SK-N-SH treated with all-trans-retinoic acid at 6 μM for 48 hours (cell line): ENCODE data around the gene NEU4.

Experiments
- ATAC-seq: fragments of 200-7000 bp; cut with Tn5 transposase; 3 replicates; pipeline ENCODE4 v1.9.1; 2020; ENCODE audit warnings: mild to moderate bottlenecking, moderate library complexity
- ARNTL ChIP-seq: fragments of 450-650 bp; formaldehyde crosslinking; IDR thresholded peaks from 2 replicates; pipeline ENCODE4 v1.5.0; 2020; ENCODE audit warnings: low read depth, mild to moderate bottlenecking, moderate library complexity, borderline replicate concordance
- BACH2 ChIP-seq: fragments of 250-450 bp; sonication (Bioruptor Pico); IDR thresholded peaks from 2 replicates; pipeline ENCODE4 v1.9.0; 2021; ENCODE audit warnings: mild to moderate bottlenecking, borderline replicate concordance
- CSDC2 ChIP-seq: fragments of 250-450 bp; sonication (Bioruptor Pico); IDR thresholded peaks from 2 replicates; pipeline ENCODE4 v1.5.0; 2020; ENCODE audit warnings: mild to moderate bottlenecking, moderate library complexity
- PPARA ChIP-seq: fragments of 250-450 bp; sonication (Bioruptor Pico); IDR thresholded peaks from 2 replicates; pipeline ENCODE4 v1.5.0; 2020; ENCODE audit warnings: mild to moderate bottlenecking, borderline replicate concordance
- RARB ChIP-seq: fragments of 250-450 bp; sonication (Bioruptor Pico); IDR thresholded peaks from 2 replicates; pipeline ENCODE4 v1.8.0; 2021; ENCODE audit warnings: mild to moderate bottlenecking, moderate library complexity
- SNAI2 ChIP-seq: fragments of 250-450 bp; sonication (Bioruptor Pico); IDR thresholded peaks from 2 replicates; pipeline ENCODE4 v1.5.0; 2020; ENCODE audit warnings: mild to moderate bottlenecking, moderate library complexity
- TCF4 ChIP-seq: fragments of 250-450 bp; sonication (Bioruptor Pico); IDR thresholded peaks from 2 replicates; pipeline ENCODE4 v1.8.0; 2021; ENCODE audit warnings: mild to moderate bottlenecking, moderate library complexity, borderline replicate concordance
- TOX ChIP-seq: fragments of 250-450 bp; sonication (Bioruptor Pico); IDR thresholded peaks from 2 replicates; pipeline ENCODE4 v1.8.0; 2021; ENCODE audit warnings: mild to moderate bottlenecking, moderate library complexity, borderline replicate concordance
- ZC3H10 ChIP-seq: fragments of 250-450 bp; sonication (Bioruptor Pico); IDR thresholded peaks from 2 replicates; pipeline ENCODE4 v1.5.1; 2021; ENCODE audit warnings: mild to moderate bottlenecking, moderate library complexity
- ZFP3 ChIP-seq: fragments of 250-450 bp; sonication (Bioruptor Pico); IDR thresholded peaks from 2 replicates; pipeline ENCODE4 v1.5.0; 2020; ENCODE audit warnings: mild to moderate bottlenecking, moderate library complexity
- ZFP30 ChIP-seq: fragments of 450-650 bp; formaldehyde crosslinking; IDR thresholded peaks from 2 replicates; pipeline ENCODE4 v1.5.0; 2022; ENCODE audit warnings: mild to moderate bottlenecking, moderate library complexity
- ZNF70 ChIP-seq: fragments of 450-650 bp; formaldehyde crosslinking; IDR thresholded peaks from 2 replicates; pipeline ENCODE4 v1.5.0; 2020; ENCODE audit warnings: mild to moderate bottlenecking, moderate library complexity
- ZNF8 ChIP-seq: fragments of 450-650 bp; formaldehyde crosslinking; IDR thresholded peaks from 2 replicates; pipeline ENCODE4 v1.5.0; 2020; ENCODE audit warnings: mild to moderate bottlenecking, moderate library complexity
- TF ChIP-seq, protein P1 (sequence below): fragments of 250-450 bp; sonication (Bioruptor Pico); IDR thresholded peaks from 2 replicates; pipeline ENCODE4 v1.5.1; 2021; ENCODE audit warnings: mild to moderate bottlenecking, moderate library complexity
- TF ChIP-seq, protein P2 (sequence below): fragments of 250-450 bp; sonication (Bioruptor Pico); IDR thresholded peaks from 2 replicates; pipeline ENCODE4 v1.8.0; 2021; ENCODE audit warnings: low read depth, mild to moderate bottlenecking, moderate library complexity, borderline replicate concordance
- TF ChIP-seq, protein P3 (sequence below): fragments of 250-450 bp; sonication (Bioruptor Pico); IDR thresholded peaks from 2 replicates; pipeline ENCODE4 v1.5.1; 2020; ENCODE audit warnings: low read depth, mild to moderate bottlenecking, moderate library complexity
- TF ChIP-seq, protein P4 (sequence below): fragments of 250-450 bp; sonication (Bioruptor Pico); IDR thresholded peaks from 2 replicates; pipeline ENCODE4 v1.5.0; 2020; ENCODE audit warnings: mild to moderate bottlenecking, moderate library complexity

Gene NEU4

DNA sequence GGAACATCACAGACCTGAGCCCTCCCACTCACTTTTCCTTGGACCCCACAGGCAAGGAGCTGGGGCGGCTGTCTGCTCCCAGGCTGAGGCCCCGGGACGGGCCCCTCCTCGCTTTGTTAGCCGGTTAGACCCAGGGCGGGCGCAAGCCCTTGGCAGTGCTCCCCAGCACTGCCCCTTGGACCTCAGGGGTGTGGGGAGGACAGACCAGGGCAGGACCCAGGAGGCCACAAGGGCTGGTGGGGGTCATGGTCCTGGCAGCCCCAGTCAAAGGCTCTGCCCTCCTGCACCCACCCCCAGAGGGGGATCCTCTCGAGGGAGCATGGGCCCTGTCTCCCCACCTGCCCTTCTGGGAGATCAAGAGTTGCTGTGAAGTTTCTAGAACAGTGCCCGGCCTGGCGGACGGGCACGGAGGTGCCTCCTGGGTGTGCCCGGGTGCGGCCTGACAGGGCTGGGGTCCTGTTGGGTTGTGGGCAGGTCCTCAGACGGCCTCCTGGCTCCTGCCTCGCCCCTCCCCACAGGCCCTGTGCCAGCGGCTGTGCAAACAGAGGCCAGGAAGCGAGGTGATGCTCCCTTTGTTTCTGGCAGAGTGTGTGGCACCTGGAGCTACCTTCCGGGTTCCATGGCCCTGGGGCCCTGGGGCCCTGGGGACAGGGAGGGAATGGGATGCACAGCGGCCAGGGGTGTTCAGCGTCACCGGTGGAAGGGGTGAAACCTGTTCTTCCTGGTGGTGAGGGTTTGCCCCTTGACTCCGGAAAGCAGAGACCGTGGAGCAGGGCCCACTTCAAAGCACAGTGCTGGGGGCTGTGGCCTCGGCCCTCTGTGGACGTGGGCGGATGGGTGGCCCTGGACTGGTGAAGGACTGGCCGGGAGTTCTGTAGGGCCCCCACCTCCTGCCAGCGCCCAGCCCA is 35.2 kb upstream of the NEU4 start:
- TF ChIP-seq, protein P1, sequence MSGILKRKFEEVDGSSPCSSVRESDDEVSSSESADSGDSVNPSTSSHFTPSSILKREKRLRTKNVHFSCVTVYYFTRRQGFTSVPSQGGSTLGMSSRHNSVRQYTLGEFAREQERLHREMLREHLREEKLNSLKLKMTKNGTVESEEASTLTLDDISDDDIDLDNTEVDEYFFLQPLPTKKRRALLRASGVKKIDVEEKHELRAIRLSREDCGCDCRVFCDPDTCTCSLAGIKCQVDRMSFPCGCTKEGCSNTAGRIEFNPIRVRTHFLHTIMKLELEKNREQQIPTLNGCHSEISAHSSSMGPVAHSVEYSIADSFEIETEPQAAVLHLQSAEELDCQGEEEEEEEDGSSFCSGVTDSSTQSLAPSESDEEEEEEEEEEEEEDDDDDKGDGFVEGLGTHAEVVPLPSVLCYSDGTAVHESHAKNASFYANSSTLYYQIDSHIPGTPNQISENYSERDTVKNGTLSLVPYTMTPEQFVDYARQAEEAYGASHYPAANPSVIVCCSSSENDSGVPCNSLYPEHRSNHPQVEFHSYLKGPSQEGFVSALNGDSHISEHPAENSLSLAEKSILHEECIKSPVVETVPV (CRISPR knock-in tag), result no peak
- no peak for TF ChIP-seq TOX
- TF ChIP-seq ZNF8 (CRISPR knock-in tag), result no peak
- TF ChIP-seq ZC3H10 (CRISPR knock-in tag), result no peak
- no peak for TF ChIP-seq CSDC2 (CRISPR knock-in tag)
- TF ChIP-seq, protein P2, sequence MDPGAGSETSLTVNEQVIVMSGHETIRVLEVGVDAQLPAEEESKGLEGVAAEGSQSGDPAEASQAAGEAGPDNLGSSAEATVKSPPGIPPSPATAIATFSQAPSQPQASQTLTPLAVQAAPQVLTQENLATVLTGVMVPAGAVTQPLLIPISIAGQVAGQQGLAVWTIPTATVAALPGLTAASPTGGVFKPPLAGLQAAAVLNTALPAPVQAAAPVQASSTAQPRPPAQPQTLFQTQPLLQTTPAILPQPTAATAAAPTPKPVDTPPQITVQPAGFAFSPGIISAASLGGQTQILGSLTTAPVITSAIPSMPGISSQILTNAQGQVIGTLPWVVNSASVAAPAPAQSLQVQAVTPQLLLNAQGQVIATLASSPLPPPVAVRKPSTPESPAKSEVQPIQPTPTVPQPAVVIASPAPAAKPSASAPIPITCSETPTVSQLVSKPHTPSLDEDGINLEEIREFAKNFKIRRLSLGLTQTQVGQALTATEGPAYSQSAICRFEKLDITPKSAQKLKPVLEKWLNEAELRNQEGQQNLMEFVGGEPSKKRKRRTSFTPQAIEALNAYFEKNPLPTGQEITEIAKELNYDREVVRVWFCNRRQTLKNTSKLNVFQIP, result no peak
- TF ChIP-seq SNAI2 (CRISPR knock-in tag), result no peak
- TF ChIP-seq, protein P3, sequence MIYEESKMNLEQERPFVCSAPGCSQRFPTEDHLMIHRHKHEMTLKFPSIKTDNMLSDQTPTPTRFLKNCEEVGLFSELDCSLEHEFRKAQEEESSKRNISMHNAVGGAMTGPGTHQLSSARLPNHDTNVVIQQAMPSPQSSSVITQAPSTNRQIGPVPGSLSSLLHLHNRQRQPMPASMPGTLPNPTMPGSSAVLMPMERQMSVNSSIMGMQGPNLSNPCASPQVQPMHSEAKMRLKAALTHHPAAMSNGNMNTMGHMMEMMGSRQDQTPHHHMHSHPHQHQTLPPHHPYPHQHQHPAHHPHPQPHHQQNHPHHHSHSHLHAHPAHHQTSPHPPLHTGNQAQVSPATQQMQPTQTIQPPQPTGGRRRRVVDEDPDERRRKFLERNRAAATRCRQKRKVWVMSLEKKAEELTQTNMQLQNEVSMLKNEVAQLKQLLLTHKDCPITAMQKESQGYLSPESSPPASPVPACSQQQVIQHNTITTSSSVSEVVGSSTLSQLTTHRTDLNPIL (CRISPR knock-in tag), result no peak
- TF ChIP-seq ZFP30 (CRISPR knock-in tag), result no peak
- no peak for TF ChIP-seq ARNTL (CRISPR knock-in tag)
- ATAC-seq, result 0 out of 3 replicates have a peak, but pooled peaks have one; percentile 2

DNA sequence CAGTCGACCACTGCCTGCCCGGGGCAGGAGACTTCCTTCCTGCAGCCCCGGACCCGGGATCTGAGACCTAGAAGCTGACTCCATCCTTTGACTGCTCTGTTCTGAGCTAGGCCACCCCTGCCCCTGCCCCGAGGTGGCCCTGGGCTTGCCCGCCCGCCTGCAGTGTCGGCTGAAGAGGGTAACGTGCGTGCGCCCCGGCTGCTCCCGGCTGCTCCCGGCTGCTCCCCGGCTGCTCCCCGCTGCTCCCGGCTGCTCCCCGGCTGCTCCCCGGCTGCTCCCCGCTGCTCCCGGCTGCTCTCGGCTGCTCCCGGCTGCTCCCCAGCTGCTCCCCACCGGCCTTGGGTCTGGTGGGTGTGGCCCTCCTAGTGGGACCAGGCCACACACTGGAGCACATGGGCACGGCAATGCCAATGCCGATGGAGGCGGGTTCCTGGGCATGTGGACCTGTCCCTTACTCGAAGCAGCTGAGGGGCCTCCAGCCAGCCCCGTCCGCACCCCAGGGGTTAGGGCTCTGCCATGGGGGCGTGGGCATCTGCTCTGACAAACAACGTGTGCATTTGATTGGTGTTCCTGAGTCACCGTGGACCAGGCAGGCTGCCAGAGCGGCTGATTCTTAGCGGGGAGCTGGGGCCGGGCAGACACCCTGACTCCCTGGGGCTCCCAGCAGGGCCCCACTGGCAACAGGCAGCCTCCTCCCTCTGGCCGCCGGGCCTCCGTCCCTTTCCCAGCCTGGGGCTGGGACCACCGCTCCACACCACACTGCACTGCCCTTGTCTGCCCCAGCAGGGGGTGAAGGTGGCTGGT is 34.4 kb upstream of the NEU4 start:
- 0 out of 2 replicates have a peak, but pooled peaks have one; percentile 9 for TF ChIP-seq ZFP30 (CRISPR knock-in tag)
- no peak for TF ChIP-seq ZC3H10 (CRISPR knock-in tag)
- TF ChIP-seq, protein P2, result no peak
- peak; percentile 74 for ATAC-seq

DNA sequence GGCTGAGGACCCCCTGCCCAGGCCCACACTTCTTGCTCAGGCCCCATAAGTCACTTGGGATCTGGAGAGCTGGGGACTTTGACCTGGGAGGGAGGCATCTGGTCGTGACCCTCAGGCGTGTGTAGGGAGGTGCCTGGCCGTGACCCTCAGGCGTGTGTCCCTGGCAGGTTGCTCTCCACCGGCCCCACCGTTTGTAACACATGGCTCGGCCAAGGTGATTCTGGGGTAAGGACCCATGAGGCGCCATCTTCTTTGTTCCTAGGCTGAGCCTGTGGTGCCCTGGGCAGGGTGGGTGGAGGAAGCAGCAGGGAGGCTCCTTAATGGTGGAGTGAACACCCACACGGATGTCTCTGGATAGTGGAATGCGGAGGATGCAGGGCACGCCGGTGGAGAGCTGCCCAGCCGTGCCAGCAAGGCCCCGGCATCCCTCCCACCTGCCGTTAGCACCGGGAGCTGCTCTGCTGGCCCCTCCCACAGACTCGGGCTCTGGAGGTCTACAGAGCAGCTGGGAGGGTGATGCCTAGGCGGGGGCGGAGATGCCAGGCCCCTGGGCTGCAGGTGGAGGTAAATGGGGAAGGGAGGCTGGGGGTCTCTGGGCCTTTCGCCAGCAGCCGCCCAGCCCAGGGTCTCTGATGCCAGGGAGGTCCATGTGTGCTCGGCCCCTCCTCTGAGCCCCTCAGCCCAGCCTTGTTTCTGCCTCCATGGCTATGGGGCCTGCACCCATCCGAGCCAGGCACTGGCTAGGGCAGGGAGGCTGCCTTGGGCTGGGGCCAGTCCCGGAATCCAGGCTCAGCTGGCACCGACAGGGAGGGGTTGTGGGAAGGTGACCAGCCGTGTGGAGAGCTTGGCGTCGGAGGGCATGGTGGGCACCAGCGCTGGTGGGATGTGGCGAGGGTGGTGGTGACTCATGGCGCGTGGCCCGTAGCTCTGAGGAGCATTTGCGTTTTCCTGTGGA is 33.5 kb upstream of the NEU4 start:
- TF ChIP-seq SNAI2 (CRISPR knock-in tag) (no peak), ZNF8 (CRISPR knock-in tag) (no peak), ZNF70 (CRISPR knock-in tag) (no peak), BACH2 (CRISPR knock-in tag) (no peak), ZFP30 (CRISPR knock-in tag) (no peak), ZFP3 (CRISPR knock-in tag) (no peak), PPARA (CRISPR knock-in tag) (no peak), TOX (no peak), TCF4 (no peak), RARB (no peak)
- TF ChIP-seq, protein P2, result no peak
- TF ChIP-seq, protein P1 (CRISPR knock-in tag), result no peak
- TF ChIP-seq, protein P4, sequence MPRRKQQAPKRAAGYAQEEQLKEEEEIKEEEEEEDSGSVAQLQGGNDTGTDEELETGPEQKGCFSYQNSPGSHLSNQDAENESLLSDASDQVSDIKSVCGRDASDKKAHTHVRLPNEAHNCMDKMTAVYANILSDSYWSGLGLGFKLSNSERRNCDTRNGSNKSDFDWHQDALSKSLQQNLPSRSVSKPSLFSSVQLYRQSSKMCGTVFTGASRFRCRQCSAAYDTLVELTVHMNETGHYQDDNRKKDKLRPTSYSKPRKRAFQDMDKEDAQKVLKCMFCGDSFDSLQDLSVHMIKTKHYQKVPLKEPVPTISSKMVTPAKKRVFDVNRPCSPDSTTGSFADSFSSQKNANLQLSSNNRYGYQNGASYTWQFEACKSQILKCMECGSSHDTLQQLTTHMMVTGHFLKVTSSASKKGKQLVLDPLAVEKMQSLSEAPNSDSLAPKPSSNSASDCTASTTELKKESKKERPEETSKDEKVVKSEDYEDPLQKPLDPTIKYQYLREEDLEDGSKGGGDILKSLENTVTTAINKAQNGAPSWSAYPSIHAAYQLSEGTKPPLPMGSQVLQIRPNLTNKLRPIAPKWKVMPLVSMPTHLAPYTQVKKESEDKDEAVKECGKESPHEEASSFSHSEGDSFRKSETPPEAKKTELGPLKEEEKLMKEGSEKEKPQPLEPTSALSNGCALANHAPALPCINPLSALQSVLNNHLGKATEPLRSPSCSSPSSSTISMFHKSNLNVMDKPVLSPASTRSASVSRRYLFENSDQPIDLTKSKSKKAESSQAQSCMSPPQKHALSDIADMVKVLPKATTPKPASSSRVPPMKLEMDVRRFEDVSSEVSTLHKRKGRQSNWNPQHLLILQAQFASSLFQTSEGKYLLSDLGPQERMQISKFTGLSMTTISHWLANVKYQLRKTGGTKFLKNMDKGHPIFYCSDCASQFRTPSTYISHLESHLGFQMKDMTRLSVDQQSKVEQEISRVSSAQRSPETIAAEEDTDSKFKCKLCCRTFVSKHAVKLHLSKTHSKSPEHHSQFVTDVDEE, result no peak
- TF ChIP-seq, protein P3 (CRISPR knock-in tag), result no peak
- peak; percentile 8; the same call in 2 of the 3 replicates for ATAC-seq
